A549 (cell line): Measurements from ENCODE around the gene RNGTT. TPM values are rescaled to one million over a fixed set of nuclear protein-coding genes. Genes with fewer than 3 reads are reported as not detected.

Experiments
- polyA plus RNA-seq, 4 experiments: library from polyadenylated mRNA; depleted of rRNA in 3 of 4; stranded (reverse); fragments of >200 nt; fragmentation: RNase III in 1 of 4; extraction: RNeasy Plus Mini Kit Qiagen cat#74134 plus additional on column Dnase treatment in 1 of 4; gene quantifications; 2 replicates in 3 of 4; 3 replicates in 1 of 4; pipeline ENCODE4 v1.2.3, GENCODE V29; 2011 to 2017
- small RNA-seq, 6 experiments: library from RNA; depleted of rRNA; stranded (forward); fragments of <200 nt; gene quantifications; one replicate each; pipeline ENCODE3, GENCODE V24; 2012

The RNGTT gene
- polyA plus RNA-seq, 2 of the 4 experiments (the other 2 are of a cell fraction), result 11.6 to 15.0 TPM

Small RNA genes within 50 kb of the gene (small RNA-seq; reads per million reads assigned to genes)
- gene AL079342.1 (0 reads per million in 6 experiments), gene RF00045 (0 to 0.49 (median 0) reads per million in 6 experiments)

Other genes with a start within 250 kb of the RNGTT start
- 27.2 and 28.3 TPM in 2 replicates for gene PNRC1, start 117.1 kb upstream of the RNGTT start, polyA plus RNA-seq (2011; rRNA removed)
- 25.6 to 38.2 TPM (median 37.8 TPM) in 3 replicates for gene PNRC1, start 117.1 kb upstream of the RNGTT start, polyA plus RNA-seq (2017; fragmentation: RNase III; extraction: RNeasy Plus Mini Kit Qiagen cat#74134 plus additional on column Dnase treatment)
- gene SRSF12, start 154.5 kb upstream of the RNGTT start, polyA plus RNA-seq (2011; rRNA removed), result 1.9 and 2.7 TPM in 2 replicates
- 0.98 to 1.5 TPM (median 1.3 TPM) in 3 replicates for gene SRSF12, start 154.5 kb upstream of the RNGTT start, polyA plus RNA-seq (2017; fragmentation: RNase III; extraction: RNeasy Plus Mini Kit Qiagen cat#74134 plus additional on column Dnase treatment)
- gene PM20D2, start 182.4 kb upstream of the RNGTT start, polyA plus RNA-seq (2011; rRNA removed), result 17.4 and 25.4 TPM in 2 replicates
- gene PM20D2, start 182.4 kb upstream of the RNGTT start, polyA plus RNA-seq (2017; fragmentation: RNase III; extraction: RNeasy Plus Mini Kit Qiagen cat#74134 plus additional on column Dnase treatment), result 13.3 to 14.7 TPM (median 13.9 TPM) in 3 replicates